MM.1S (cell line): ENCODE results near the gene NUDC.

Experiments
- DNase-seq: peaks from one replicate; pipeline ENCODE4 v3.0.0-alpha.2; 2015
- H2AFZ ChIP-seq: fragments of 300-600 bp; sonication (generic); 2 replicates; pipeline ENCODE4 v1.6.0; 2016; ENCODE audit warnings: antibody characterized with exemption, low read length
- H3F3A ChIP-seq: fragments of 300-600 bp; sonication (generic); 2 replicates; pipeline ENCODE4 v1.6.1; 2016; ENCODE audit warnings: mild to moderate bottlenecking, antibody characterized with exemption, low read length, moderate library complexity, mixed read lengths; ENCODE audit not compliant: insufficient read depth
- H3K27ac ChIP-seq: fragments of 300-600 bp; sonication (generic); 2 replicates; pipeline ENCODE4 v1.5.1; 2016; ENCODE audit warnings: mild to moderate bottlenecking, low read length
- H3K27me3 ChIP-seq: fragments of 300-600 bp; sonication (generic); replicated peaks from 2 replicates; pipeline ENCODE4 v1.6.0; 2016; ENCODE audit warnings: low read length; ENCODE audit not compliant: insufficient read depth
- H3K36me3 ChIP-seq: fragments of 300-600 bp; sonication (generic); replicated peaks from 2 replicates; pipeline ENCODE4 v1.6.1; 2016; ENCODE audit warnings: mild to moderate bottlenecking, low read length, mixed read lengths; ENCODE audit not compliant: insufficient read depth
- H3K4me1 ChIP-seq: fragments of 300-600 bp; sonication (generic); 2 replicates; pipeline ENCODE4 v1.6.1; 2016; ENCODE audit warnings: low read length, mixed read lengths
- H3K4me2 ChIP-seq: fragments of 300-600 bp; sonication (generic); 2 replicates; pipeline ENCODE4 v1.6.0; 2016; ENCODE audit warnings: low read depth, low read length
- H3K4me3 ChIP-seq: fragments of 300-600 bp; sonication (generic); 2 replicates; pipeline ENCODE4 v1.5.1; 2016; ENCODE audit warnings: low read length, mixed read lengths
- H3K79me2 ChIP-seq: fragments of 300-600 bp; sonication (generic); 2 replicates; pipeline ENCODE4 v1.6.1; 2016; ENCODE audit warnings: mixed run types, low read length, mixed read lengths
- H3K9ac ChIP-seq: fragments of 300-600 bp; sonication (generic); 2 replicates; pipeline ENCODE4 v1.6.1; 2016; ENCODE audit warnings: low read length, mixed read lengths
- H3K9me2 ChIP-seq: fragments of 300-600 bp; sonication (generic); replicated peaks from 2 replicates; pipeline ENCODE4 v1.6.1; 2016; ENCODE audit warnings: mild to moderate bottlenecking, low read length, mixed read lengths; ENCODE audit not compliant: insufficient read depth
- H3K9me3 ChIP-seq: fragments of 300-600 bp; sonication (generic); replicated peaks from 2 replicates; pipeline ENCODE4 v1.6.1; 2016; ENCODE audit warnings: mild to moderate bottlenecking, low read length, mixed read lengths; ENCODE audit not compliant: insufficient read depth
- H4K20me1 ChIP-seq: fragments of 300-600 bp; sonication (generic); 2 replicates; pipeline ENCODE4 v1.6.1; 2016; ENCODE audit warnings: mild to moderate bottlenecking, low read length, moderate library complexity, mixed read lengths; ENCODE audit not compliant: insufficient read depth
- CTCF ChIP-seq: fragments of 300-600 bp; sonication (generic); IDR thresholded peaks from 2 replicates; pipeline ENCODE4 v1.5.1; 2016; ENCODE audit warnings: antibody characterized with exemption, low read length, mixed read lengths
- EZH2 ChIP-seq: fragments of 300-600 bp; sonication (generic); optimal IDR thresholded peaks from 2 replicates; pipeline ENCODE3; 2017; ENCODE audit warnings: low read depth, mild to moderate bottlenecking, antibody characterized with exemption, low read length, mixed read lengths
- EZH2phosphoT487 ChIP-seq: fragments of 300-600 bp; sonication (generic); IDR thresholded peaks from 2 replicates; pipeline ENCODE4 v1.6.1; 2018; ENCODE audit warnings: antibody characterized with exemption, low read length

The NUDC gene

GRCh38 chr1:26950602-26951001, 29.1 kb downstream of the NUDC start:
- Histone ChIP-seq H3K27me3 (no peaks in the 10 kb centered on the region), H4K20me1 (no peaks in the 10 kb centered on the region), H3K4me3 (no peak overlapping the region), H2AFZ (no peak overlapping the region), H3K79me2 (no peaks in the 10 kb centered on the region), H3F3A (0 out of 2 replicates have a peak, but pooled peaks cover 2% of the 10 kb centered on the region), H3K9ac (no peak overlapping the region), H3K36me3 (no peaks in the 10 kb centered on the region), H3K9me3 (no peaks in the 10 kb centered on the region), H3K9me2 (no peaks in the 10 kb centered on the region), H3K4me2 (no peak overlapping the region), H3K27ac (no peak overlapping the region), H3K4me1 (no peaks in the 10 kb centered on the region)
- DNase-seq = no peak
- TF ChIP-seq EZH2phosphoT487 = no peak
- TF ChIP-seq CTCF = no peak
- no peak for TF ChIP-seq EZH2

- Histone ChIP-seq H2AFZ (no peak overlapping the region), H3K27ac (no peak overlapping the region), H3K4me3 (no peak overlapping the region), H3K4me1 (no peaks in the 10 kb centered on the region), H3K36me3 (no peaks in the 10 kb centered on the region), H3K9me2 (no peaks in the 10 kb centered on the region), H3K9ac (no peak overlapping the region), H3K79me2 (no peaks in the 10 kb centered on the region), H3K4me2 (no peak overlapping the region), H3K27me3 (no peaks in the 10 kb centered on the region), H4K20me1 (no peaks in the 10 kb centered on the region), H3K9me3 (no peaks in the 10 kb centered on the region), H3F3A (0 out of 2 replicates have a peak, but pooled peaks cover 2% of the 10 kb centered on the region)
- TF ChIP-seq CTCF = no peak
- DNase-seq = no peak
These were observed 29.7 kb downstream of the NUDC start for GRCh38 chr1:26951216-26951615.

- H3K4me3 ChIP-seq = no peak overlapping the region
- TF ChIP-seq EZH2 = no peak
- TF ChIP-seq EZH2phosphoT487 = no peak
- no peak for TF ChIP-seq CTCF
- H3K79me2 ChIP-seq = no peaks in the 10 kb centered on the region
- no peaks in the 10 kb centered on the region for H4K20me1 ChIP-seq
- no peak overlapping the region for H2AFZ ChIP-seq
- H3K9ac ChIP-seq = no peak overlapping the region
- 0 out of 2 replicates have a peak, but pooled peaks cover 2% of the 10 kb centered on the region for H3F3A ChIP-seq
- H3K27ac ChIP-seq = no peak overlapping the region
- DNase-seq = no peak
- H3K36me3 ChIP-seq = no peaks in the 10 kb centered on the region
- H3K4me1 ChIP-seq = no peaks in the 10 kb centered on the region
- no peaks in the 10 kb centered on the region for H3K27me3 ChIP-seq
- H3K9me2 ChIP-seq = no peaks in the 10 kb centered on the region
- no peak overlapping the region for H3K4me2 ChIP-seq
- no peaks in the 10 kb centered on the region for H3K9me3 ChIP-seq
These were observed 30.4 kb downstream of the NUDC start for GRCh38 chr1:26951821-26952497.
